ENCODE measurements around the gene HADHB. TPM values are rescaled to one million over a fixed set of nuclear protein-coding genes. Genes with fewer than 3 reads are reported as not detected.

HADHB gene
- 100 to 1,000 TPM; 114 to 175 (median 167) TPM for polyA plus RNA-seq (ENCODE audit: insufficient read length in 4 of 4)

DNA sequence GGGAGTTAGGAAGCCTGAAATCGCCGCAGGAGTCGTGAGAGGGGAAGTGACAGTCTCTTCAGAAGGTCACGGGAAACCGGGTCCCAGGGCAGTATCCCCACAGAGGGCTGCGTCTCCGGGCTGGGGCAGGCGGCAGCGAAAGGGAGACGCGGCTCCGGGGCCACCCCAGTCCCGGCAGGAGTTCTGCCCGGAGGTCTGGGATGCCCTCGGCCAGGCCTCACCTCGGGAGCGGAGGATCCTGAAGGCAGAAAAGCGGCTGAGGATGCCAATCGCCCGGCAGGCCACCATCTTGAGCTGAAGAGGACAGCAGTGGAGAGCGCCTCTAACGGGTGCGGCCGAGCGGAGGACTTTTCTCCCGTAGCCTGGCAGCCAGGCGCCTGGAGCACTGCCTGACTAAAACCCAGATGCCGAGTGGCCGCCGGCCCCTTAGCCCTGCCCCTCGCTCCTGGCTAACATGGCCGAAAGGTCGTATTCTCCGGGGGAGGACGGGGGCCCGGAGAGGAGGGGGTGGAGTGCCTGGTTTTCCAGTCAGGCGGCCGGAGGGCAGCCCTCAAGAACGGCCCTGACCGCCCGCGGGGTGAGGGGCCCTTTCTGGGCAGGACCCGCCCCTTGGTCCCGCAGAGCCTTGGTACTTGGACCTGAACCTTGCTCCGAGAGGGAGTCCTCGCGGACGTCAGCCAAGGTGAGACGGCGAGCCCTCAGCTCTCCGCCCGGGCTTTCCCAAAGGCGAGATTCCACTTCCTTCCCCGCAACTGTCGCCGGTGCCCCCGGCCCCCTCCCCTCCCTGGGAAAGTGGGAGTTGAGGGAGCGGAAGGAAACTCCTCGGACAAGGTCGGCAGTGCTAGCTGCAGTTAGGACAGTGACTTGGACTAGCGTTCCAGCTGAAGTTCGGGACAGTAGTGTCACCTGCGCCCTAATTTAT, at the start of gene HADHB, which contains the start of gene HADHA:
HADHB (plus strand) TSS at position 631 of the 922 bp plus-strand sequence. CDS start 9,316 bp downstream, outside the sequence.
HADHA (minus strand) TSS at position 324 of the 922 bp plus-strand sequence; CDS start at position 288, 36 bp downstream.
- DNase-seq (ENCODE audit: low read depth in 4 of 4, low spot score in 3 of 4) = peak; percentile 79 to 85 (median 81)

DNA sequence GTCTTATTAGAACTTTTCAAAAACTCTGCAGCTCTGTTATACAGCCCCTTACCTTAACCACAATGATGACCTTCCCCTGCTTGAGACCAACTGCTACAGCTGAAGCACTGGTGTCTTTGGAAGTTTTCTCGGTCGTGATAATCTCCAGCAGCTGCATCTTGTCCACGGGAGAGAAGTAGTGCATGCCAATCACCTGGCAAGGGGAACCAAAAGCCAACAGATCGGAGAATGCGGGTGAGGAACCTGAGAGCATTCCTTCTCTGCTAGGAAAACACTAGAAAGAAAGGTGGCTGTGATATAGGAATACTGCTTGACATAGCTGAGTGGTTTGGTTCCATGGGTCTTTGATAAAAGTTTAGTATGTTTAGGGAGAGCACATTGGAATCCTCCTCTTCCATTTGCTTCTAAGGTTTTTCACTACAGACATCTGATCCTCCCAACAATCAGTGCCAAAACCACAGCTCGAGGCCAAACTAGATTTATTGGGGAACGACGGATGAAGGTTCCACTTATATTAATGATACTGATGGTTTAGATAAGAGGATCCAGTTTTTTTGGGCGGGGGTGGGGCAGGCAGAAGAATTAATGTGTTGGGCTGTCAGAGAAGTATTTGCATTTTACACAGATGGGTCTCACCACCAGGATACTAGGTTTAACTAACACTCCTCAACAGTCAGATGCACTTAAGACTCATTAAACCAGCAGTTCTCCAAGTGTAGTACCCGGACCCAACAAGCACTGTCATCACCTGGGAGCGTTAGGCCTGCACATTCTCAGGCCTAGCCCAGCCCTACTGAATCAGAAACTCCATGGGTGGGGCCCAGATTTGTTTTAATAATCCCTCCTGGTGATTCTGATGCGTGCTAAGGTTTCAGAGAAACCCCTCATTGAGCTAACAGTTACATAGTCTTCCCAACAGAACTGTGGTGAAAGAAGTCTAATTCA, 49.4 kb upstream of the HADHB start:
- DNase-seq (ENCODE audit: low read depth in 4 of 4, low spot score in 3 of 4) = no peak

DNA sequence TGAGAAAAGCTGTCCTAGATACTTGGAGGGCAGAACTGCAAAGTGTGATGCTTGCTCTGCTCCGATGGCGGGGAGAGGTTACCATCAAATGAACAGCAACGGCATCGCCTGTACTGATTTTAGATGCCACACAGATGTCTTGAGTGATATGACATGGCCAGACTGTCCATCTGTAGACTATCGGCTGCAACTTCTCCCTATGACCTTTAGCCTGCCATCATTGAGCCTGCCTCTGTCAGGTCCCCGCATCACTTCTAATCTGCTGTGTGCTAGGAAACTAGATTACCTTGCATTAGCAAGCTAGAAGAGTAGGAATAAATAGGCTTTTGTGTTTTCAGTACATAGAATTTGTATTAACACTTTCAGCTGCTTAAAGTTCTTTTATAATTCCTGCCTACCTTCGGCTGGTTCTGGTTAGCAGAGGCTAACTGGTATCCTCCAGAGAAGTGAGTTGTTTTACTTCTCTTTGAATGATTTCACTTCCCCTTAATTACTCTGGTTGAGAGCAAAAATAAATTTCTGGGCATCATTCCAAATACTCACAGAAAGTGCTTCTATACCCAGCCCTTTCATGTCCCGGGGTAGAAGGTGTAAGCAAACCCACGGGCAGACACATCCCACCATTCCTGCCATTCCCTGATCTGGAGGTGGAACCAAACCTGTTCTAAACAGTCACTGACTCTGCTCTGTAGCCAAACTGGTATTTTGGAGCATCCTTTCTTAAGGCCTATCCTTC, 47.9 kb upstream of the HADHB start:
- no peak for DNase-seq (ENCODE audit: low read depth in 4 of 4, low spot score in 3 of 4)

DNA sequence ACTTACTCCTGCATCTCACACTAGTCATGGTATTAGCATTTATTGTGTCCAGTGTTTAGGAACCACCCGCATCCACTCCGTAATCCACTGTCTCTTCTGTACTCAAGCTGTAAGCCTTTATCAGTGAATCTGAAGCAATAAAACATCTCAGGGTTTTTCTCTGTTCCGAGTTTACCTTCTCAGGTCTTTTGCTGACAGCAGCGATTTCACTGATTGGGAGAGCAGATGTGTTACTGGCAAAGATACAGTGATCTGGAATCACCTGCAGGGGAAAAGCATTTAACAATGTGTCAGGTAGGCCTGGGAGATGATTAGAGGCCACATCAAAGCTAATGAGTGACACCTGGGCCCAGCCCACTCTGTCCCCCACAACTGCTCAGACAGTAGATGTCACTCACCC, 47.2 kb upstream of the HADHB start:
- DNase-seq (ENCODE audit: low read depth in 4 of 4, low spot score in 3 of 4) = no peak

DNA sequence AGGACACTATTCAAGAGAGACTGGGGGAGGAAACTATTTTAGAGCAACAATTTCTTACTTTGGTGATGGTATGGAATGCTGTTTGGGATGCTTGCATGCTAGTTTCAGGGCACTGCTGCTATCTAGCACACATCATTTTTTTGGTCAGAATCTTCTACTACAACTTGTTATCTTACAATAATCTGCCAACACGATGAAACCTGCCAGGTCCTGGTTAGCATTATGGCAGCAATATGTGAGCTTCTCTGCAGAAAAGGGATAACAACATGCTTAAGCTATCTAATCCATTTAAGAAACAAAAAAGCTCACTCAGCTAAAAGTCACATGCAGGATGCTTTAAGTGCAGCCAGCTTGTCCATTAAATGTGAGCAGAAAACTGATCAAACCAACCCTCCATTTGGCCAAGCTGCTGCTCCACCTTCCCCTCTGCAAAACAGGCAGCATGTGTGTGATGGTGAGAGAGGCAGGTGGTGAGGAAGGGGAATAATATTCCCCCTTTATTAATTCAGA, 41.7 kb upstream of the HADHB start:
- DNase-seq (ENCODE audit: low read depth in 4 of 4, low spot score in 3 of 4) = no peak

DNA sequence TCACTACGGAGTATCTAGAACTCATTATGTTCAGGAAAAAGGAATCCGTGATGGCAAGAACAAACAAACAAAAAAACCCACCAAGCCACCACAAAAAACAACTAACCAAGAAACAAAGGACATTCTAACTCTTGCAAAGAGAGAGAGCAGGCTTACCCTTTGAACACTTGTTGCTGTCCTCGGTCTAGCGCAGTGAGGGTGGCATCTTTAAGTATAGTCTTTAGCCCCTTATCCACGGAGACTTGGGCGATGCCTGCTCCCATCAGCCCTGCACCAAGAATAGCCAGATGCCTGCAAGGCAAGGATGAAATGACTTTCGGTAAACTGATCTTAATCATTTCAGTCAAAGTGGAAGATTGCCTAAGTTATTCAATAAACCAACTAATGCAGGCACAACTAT, 40.8 kb upstream of the HADHB start:
- no peak for DNase-seq (ENCODE audit: low read depth in 4 of 4, low spot score in 3 of 4)

DNA sequence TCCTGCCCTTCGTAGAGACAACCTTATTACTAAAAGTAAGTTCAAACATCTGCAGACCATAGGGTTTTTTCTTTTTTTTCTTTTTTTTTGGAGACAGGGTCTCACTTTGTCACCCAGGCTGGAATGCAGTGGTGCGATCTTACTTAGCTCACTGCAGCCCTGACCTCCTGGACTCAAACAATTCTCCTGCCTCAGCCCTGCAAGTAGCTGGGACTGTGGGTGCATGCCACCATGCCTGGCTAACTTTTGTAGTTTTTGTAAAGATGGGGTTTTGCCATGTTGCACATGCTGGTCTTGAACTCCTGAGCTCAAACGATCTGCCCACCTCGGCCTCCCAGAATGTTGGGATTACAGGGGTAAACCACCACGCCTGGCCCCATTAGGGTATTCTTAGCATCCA, 32.7 kb upstream of the HADHB start:
- DNase-seq (ENCODE audit: low read depth in 4 of 4, low spot score in 3 of 4) = no peak

DNA sequence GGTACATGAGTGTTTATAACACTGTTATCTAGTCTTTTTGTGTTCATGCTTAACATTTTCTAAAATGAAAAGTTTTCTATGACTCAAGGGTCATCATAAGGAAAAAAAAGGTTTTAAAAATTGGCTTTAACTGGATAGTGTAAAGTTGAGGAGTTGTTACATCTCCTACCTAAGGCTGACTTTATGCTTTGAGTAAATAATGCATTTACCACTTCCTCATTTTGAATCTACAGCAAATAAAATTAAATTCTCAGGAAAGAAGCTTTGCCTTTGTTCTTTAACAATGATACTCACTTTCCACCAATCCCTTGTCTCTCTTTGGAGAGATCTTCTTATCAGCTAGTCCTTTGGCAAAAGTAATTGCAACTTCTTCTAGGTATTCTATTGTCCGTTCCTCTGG, 30.0 kb upstream of the HADHB start:
- DNase-seq (ENCODE audit: low read depth in 4 of 4, low spot score in 3 of 4) = no peak

DNA sequence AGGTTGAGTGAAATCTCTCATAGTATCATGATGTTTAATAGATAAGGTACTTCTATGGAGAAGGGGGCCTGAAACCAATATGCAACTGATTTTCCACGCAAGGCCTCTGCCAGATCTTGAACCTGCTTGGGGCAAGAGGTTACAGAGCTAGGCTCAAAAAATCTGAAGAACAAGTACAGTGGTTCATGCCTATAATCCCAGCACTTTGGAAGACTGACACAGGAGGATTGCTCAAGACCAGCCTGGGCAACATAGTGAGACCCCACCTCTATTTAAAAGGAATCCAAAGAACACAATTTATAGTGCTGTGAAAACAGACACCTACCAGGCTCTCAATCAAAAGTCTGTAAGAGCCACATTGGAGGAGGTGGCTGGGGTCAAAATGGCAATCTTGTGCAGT, 28.9 kb upstream of the HADHB start:
- DNase-seq (ENCODE audit: low read depth in 4 of 4, low spot score in 3 of 4) = no peak

DNA sequence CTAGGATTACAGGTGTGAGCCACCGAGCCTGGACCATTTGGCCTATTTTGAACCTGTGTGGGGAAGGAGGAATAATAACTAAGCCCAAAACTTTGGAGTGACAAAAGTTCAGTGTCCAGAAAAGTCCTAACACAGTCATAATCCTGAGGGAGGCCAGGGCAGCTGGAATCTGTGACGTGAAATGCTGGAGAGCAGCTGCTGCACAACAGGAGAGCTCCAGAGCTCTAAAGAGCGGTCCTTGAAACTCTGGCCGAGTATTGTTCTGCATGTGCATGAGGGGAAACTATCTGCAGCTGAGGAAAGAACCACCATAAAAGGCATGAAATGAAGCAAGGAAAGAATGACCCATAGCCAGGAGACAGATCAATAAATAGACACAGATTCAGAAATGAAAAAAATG, 28.2 kb upstream of the HADHB start:
- no peak for DNase-seq (ENCODE audit: low read depth in 4 of 4, low spot score in 3 of 4)

DNA sequence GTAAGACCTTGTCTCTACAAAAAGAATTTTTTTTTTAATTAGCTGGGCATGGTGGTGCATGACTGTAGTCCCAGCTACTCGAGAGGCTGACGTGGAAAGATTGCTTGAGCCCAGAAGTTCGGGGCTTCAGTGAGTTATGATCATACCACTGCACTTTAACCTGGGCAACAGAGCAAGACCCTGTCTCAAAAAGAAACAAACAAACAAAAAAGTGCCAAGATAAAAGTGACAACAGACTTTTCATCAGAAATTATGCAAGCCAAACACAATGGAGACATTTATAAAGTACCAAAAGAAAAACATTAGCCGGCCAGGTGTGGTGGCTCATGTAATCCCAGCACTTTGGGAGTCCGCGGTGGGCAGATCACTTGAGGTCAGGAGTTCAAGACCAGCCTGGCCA, 27.0 kb upstream of the HADHB start:
- no peak for DNase-seq (ENCODE audit: low read depth in 4 of 4, low spot score in 3 of 4)

DNA sequence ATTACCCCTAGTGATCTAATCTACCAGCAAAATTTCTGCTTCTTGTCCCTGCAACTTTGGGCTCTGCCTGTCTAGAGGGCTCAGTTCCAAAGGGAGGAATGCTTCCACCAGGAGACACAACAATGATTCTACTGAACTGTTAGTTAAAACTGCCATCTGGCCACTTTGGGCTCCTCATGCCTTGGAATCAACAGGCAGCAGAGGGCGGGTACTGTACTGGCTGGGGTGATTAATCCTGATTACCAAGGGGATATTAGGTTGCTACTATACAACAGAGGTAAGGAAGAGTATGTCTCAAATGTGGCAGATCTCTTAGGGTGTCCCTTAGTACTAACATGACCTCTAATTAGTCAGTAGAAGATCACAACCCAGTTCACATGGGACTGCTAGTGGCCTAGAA, 21.7 kb upstream of the HADHB start:
- no peak for DNase-seq (ENCODE audit: low read depth in 4 of 4, low spot score in 3 of 4)

DNA sequence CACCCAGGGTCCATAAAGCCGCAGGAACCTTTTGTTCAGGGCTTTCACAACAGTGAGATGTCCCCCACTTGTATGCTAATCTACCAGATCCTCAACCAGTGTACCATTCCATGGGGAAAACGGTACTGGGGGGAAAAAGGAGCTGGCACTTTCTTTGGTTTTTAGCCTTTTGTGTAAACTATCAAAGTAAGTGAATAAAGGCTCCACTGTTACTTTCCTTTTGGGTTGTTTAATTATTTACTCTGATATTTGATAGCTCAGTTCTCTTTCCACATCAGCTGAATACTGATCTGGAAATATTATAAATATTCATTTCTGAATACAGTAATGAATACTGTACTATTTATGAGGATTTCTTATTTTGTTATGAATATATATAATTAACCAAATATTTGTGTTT, 20.6 kb upstream of the HADHB start:
- DNase-seq (ENCODE audit: low read depth in 4 of 4, low spot score in 3 of 4) = no peak

DNA sequence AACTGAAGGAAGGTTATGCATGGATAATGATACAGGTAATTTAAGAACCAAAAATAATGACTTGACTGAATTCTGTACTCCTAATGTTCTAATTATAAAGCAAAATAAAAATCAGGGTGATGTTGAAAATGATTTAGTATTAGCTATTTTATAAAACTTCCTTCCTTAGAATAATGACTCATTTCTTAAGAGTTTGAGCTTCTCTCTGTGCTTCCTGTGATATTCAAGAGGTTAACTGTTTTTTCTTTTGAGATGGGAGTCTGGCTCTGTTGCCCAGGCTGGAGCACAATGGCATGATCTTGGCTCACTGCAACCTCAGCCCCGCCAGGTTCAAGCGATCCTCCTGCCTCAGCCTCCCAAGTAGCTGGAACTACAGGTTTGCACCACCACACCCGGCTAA, 15.1 kb upstream of the HADHB start:
- DNase-seq (ENCODE audit: low read depth in 4 of 4, low spot score in 3 of 4) = no peak

DNA sequence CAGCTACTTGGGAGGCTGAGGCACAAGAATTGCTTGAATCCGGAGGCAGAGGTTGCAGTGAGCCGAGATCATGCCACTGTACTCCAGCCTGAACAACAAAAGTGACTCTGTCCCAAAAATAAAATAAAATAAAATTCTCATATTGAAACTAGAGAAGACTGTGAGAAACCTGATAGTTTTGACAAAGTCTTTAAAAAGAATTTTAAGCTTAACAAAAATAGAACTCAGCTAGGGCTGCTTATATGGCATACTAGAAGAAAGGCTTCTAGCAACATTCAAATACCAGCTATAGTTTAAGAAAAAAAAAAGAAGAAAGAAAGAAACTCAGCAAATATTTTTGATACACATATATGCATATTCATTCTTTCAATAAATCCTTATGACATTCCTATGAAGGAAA, 13.9 kb upstream of the HADHB start:
- no peak for DNase-seq (ENCODE audit: low read depth in 4 of 4, low spot score in 3 of 4)

DNA sequence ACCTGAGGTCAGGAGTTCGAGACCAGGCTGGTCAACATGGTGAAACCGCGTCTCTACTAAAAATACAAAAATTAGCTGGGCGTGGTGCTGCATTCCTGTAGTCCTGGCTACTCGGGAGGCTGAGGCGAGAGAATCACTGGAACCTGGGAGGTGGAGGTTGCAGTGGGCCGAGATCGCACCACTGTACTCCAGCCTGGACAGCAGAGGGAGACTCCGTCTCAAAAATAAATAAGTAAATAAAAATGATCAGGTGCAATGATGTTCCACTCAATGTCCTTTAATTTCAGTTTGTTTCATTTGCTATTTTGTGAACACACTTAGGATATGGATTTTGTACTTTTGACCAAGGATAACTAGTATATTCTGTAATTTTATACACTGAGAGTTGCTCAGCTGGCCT, 9.7 kb upstream of the HADHB start:
- no peak for DNase-seq (ENCODE audit: low read depth in 4 of 4, low spot score in 3 of 4)

DNA sequence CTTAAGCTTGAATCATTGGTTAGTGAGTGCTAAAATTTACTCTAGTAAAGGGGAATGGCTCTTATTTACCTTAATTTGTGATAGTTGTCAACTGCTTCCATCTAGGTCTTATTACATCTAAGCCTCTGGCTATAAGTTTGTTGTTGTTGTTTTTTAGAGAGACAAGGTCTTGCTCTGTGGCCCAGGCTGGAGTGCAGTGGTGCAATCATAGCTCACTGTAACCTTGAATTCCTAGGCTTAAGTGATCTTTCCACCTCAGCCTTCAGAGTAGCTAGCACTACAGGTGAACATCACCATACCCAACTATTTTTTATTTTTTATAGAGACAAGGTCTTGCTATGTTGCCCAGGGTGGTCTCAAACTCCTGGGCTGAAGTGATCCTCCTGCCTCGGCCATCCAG, 6.9 kb upstream of the HADHB start:
- no peak for DNase-seq (ENCODE audit: low read depth in 4 of 4, low spot score in 3 of 4)

DNA sequence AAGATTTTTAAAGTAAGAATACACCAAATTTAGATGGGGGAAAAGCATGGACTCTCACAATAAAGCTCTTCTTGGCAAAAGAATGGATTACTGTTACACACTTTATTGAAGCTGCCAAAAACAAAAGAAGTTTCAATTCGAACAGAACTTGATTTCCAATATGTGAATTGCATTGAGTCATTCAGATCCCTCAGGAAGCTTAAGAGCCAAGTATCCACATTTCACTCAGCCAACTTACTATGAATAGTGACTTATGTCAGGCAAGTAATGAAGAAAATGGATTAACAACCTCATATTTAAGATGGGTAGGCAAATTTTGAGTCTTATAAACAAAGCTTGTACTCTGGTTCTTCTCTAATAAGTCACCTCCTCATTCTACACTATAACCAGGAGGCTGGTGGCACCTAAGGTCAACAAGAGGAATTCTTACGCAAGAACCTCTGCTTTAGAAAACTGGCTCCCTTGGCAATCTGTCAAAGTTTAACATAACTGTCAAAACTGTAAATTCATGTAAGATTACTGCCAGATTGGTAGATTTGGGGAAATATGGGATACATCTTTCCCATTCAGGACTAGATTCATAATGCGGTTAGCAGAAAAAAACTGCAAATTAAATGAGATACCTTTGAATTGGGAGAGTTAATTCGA, 6.3 kb upstream of the HADHB start:
- DNase-seq (ENCODE audit: low read depth in 4 of 4, low spot score in 3 of 4) = no peak

DNA sequence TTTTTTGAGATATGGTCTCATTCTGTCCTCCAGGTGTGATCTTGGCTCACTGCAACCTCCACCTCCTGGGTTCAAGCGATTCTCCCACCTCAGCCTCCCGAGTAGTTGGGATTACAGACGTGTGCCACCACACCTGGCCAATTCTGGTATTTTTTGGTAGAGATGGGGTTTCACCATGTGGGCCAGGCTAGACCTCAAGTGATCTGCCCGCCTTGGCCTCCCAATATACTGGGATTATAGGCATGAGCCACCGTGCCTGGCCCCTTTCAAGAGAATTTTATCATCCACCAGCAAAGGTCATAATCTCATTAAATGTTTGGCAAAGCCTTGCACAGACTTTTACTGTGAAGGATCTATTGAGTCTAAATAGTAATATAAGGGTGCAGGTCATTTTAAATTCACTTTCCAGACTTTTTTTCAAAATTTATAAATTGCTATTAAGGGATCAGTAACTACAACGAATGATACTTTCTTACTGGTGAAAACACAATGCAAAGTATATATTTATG, 2.8 kb upstream of the HADHB start:
- DNase-seq (ENCODE audit: low read depth in 4 of 4, low spot score in 3 of 4) = no peak

Measured in left renal pelvis (tissue), 4 donors.